Skeletal muscle satellite cell (primary cell): ENCODE data around the gene CELA3A.
"Not testable (repeated sequence)": the region's sequence is repeated elsewhere in the genome, so short reads cannot be mapped to it uniquely, and the experiment has no call there.

Experiments used
- H3K27me3 ChIP-seq: 2 replicates; pipeline ENCODE4 v1.7.0; 2013; ENCODE audit warnings: low read length; ENCODE audit not compliant: control insufficient read depth, insufficient read depth
- H3K36me3 ChIP-seq: 2 replicates; pipeline ENCODE4 v1.7.0; 2013; ENCODE audit warnings: mild to moderate bottlenecking, control low read depth, low read length; ENCODE audit not compliant: insufficient read depth
- H3K4me1 ChIP-seq: 2 replicates; pipeline ENCODE4 v1.7.0; 2013; ENCODE audit warnings: low read length; ENCODE audit not compliant: control insufficient read depth, insufficient read depth
- H3K4me2 ChIP-seq: 2 replicates; pipeline ENCODE4 v1.7.0; 2013; ENCODE audit warnings: mild to moderate bottlenecking, low read length
- H3K4me3 ChIP-seq: 2 replicates; pipeline ENCODE4 v1.7.0; 2013; ENCODE audit warnings: low read length
- H3K9ac ChIP-seq: 2 replicates; pipeline ENCODE4 v1.7.0; 2013; ENCODE audit warnings: mild to moderate bottlenecking, low read depth, low read length, moderate library complexity
- H3K9me3 ChIP-seq: replicated peaks from 2 replicates; pipeline ENCODE4 v1.7.0; 2013; ENCODE audit warnings: mild to moderate bottlenecking, control low read depth, low read length

The CELA3A gene

GRCh38 chr1:21985893-21986292 lies 15.6 kb upstream of the CELA3A start:
- H3K9ac ChIP-seq, H3K9me3 ChIP-seq, H3K4me1 ChIP-seq, H3K36me3 ChIP-seq, H3K4me3 ChIP-seq, H3K27me3 ChIP-seq, H3K4me2 ChIP-seq: not testable (repeated sequence)

GRCh38 chr1:21986386-21986785 lies 15.1 kb upstream of the CELA3A start:
- H3K9me3 ChIP-seq, H3K36me3 ChIP-seq, H3K27me3 ChIP-seq, H3K4me2 ChIP-seq, H3K4me3 ChIP-seq, H3K4me1 ChIP-seq, H3K9ac ChIP-seq: not testable (repeated sequence)

GRCh38 chr1:21989672-21990393 lies 11.6 kb upstream of the CELA3A start:
- H3K9ac ChIP-seq, H3K27me3 ChIP-seq, H3K4me2 ChIP-seq, H3K4me1 ChIP-seq, H3K4me3 ChIP-seq, H3K9me3 ChIP-seq, H3K36me3 ChIP-seq: not testable (repeated sequence)

DNA sequence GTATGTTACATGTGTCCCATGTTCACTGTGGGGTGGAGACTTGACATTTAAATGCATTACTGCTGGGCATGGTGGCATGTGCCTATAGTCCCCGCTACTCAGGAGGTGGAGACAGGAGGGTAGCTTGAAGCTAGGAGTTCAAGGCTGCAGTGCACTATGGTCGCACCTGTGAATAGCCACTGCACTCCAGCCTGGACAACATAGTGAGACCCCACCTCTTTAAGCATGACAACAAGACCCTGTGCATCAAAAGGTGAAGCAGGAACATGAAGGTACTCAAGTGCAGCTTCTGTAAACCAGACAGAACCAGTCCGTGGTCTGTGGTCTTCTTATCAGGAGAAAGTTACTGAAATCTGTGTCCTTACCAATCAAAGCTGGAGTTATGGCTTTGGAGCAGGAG lies 9.3 kb upstream of the CELA3A start:
- H3K4me1 ChIP-seq, H3K4me2 ChIP-seq, H3K4me3 ChIP-seq, H3K36me3 ChIP-seq, H3K9ac ChIP-seq, H3K27me3 ChIP-seq, H3K9me3 ChIP-seq: not testable (repeated sequence)

DNA sequence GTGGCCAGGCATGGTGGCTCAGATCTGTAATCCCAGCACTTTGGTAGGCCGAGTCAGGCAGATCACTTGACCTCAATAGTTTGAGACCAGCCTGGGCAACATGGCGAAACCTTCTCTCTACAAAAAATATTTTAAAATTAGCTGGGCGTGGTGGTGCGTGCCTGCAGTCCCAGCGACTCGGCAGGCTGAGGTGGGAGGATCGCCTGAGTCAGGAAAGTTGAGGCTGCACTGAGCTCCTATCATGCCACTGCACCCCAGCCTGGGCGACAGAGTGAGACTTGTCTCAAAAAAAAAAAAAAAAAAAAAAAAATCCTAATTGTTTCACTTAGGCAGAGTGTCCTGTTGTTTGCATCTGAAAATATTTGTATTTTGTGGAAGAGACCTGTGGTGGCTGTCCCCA lies 6.7 kb upstream of the CELA3A start:
- H3K4me1 ChIP-seq, H3K4me2 ChIP-seq, H3K36me3 ChIP-seq, H3K27me3 ChIP-seq, H3K4me3 ChIP-seq, H3K9me3 ChIP-seq, H3K9ac ChIP-seq: not testable (repeated sequence)

DNA sequence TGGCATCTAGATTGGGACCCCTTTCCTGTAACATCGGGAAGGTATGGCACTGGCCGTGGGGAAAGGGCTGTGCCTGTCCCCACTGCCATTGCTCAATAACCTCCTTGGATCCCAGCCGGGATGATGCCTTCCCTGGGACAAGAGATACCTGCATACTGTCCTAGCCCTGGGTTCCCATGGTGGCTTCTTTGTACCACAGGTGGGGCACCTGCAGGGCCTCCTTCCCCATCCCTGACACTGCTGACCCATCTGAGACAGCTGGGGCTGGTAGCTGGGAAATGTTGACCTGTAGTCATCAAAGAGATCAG lies 4.8 kb upstream of the CELA3A start:
- H3K27me3 ChIP-seq, H3K4me2 ChIP-seq, H3K4me3 ChIP-seq, H3K9ac ChIP-seq, H3K9me3 ChIP-seq, H3K4me1 ChIP-seq, H3K36me3 ChIP-seq: not testable (repeated sequence)

DNA sequence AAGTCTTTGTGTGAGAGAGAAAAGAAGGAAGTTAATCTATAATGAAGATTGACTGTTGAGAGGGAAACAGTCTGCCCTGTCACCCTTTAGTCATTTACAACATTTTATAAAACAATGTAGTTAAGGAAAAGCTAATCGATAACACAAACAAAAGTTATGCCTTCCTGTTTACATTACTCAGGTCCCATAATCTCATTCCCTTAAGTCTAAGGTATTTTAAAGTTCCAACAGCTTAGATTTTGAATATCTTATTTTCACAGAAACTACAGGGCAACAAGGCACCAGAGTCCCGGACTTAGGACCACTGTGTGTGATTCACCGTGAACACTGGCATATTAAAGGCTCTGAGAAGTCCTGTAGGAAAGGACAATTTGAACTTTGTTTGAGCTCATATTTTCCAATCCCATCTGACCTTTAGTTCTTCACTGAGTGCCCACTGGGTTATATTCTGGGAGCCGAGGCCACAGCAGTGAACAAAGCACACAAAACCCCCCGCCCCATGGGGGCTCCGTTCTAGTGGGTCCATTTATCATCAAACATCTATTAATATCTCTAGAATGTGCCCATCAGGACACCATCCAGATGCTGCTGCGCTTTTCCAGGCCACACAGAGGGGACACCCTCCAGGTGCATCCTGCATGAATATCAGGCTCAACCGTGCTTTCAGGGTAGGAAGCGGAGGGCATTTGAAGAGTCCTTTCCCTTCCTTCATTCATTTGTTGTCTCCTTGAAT lies 3.4 kb upstream of the CELA3A start:
- not testable (repeated sequence) for H3K4me1 ChIP-seq, H3K9ac ChIP-seq, H3K9me3 ChIP-seq, H3K36me3 ChIP-seq, H3K4me3 ChIP-seq, H3K27me3 ChIP-seq, H3K4me2 ChIP-seq

DNA sequence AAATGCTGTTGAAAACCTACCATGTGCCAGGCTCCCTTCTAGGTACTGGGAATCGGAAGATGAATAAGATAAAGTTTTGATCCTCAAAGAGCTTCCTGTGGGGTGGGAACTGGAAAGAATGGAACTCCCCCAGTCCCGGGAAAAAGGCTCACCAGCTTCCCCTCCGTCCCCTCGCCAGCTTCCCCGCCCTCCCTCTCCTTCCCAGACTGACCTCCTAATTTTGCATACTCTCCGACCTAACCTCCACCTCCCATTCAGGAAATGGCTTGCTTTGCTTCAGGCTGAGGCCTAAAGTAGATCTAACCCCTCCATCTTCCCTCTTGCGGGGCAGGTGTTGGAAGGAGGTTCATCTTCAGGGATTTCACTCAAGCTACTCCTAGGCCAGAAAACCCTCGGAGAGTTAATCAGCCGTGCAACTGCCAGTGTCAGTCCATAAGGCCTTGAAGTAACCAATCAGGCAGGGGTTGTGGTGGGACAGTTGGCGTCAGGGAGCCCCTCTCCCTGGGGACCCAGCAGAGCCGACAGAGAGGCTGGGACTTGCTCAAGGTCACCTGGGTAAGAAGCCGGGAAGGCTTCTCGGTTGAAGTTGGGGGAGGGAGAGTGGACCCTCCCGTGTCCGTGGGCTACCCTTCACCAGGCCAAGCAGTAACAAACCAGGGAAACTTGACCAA lies 2.7 kb upstream of the CELA3A start:
- H3K27me3 ChIP-seq, H3K4me2 ChIP-seq, H3K36me3 ChIP-seq, H3K9ac ChIP-seq, H3K4me1 ChIP-seq, H3K9me3 ChIP-seq, H3K4me3 ChIP-seq: not testable (repeated sequence)

- not testable (repeated sequence) for H3K36me3 ChIP-seq, H3K4me2 ChIP-seq, H3K4me3 ChIP-seq, H3K9me3 ChIP-seq, H3K9ac ChIP-seq, H3K4me1 ChIP-seq, H3K27me3 ChIP-seq
These were observed 1.8 kb upstream of the CELA3A start for GRCh38 chr1:21999645-22000044.

DNA sequence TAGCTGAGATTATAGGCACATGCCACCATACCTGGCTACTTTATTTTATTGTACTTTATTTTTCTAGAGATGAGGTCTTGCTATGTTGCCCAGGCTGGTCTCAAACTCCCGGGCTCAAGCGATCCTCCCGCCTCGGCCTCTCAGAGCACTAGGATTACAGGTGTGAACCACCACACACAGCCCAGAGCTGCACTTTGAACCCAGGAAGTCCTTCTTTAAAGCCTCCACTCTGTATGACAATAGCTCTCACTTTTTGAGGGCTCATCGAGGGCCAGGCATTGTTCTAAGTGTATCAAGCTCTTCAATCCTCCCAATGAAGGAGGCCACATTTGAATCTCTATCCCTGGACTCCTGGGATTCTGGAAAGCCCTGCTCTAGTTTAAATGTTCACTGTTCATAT lies 1.0 kb downstream of the CELA3A start:
- not testable (repeated sequence) for H3K9me3 ChIP-seq, H3K4me1 ChIP-seq, H3K4me2 ChIP-seq, H3K36me3 ChIP-seq, H3K27me3 ChIP-seq, H3K4me3 ChIP-seq, H3K9ac ChIP-seq

- H3K9ac ChIP-seq, H3K9me3 ChIP-seq, H3K4me3 ChIP-seq, H3K4me1 ChIP-seq, H3K27me3 ChIP-seq, H3K4me2 ChIP-seq, H3K36me3 ChIP-seq: not testable (repeated sequence)
These were observed 1.4 kb downstream of the CELA3A start for GRCh38 chr1:22002875-22003274.

GRCh38 chr1:22003959-22004358 lies 2.5 kb downstream of the CELA3A start:
- H3K9ac ChIP-seq, H3K27me3 ChIP-seq, H3K9me3 ChIP-seq, H3K36me3 ChIP-seq, H3K4me3 ChIP-seq, H3K4me2 ChIP-seq, H3K4me1 ChIP-seq: not testable (repeated sequence)
